Suprapubic skin (tissue), 3 donors: ENCODE results near the gene CEPT1.

Source experiments
- POLR2AphosphoS5 ChIP-seq, 3 donors: sonication (generic); formaldehyde crosslinking; IDR thresholded peaks; one replicate each; pipeline ENCODE4 v1.6.1; 2017; ENCODE audit warnings: antibody characterized with exemption in 3 of 3
- TF ChIP-seq, protein P1 (sequence below), 2 donors: fragments of 200-600 bp in 1 of 2; fragments of 450-650 bp in 1 of 2; sonication (generic) in 1 of 2; IDR thresholded peaks; one replicate each; pipeline ENCODE4 v1.5.1; 2016 to 2019; ENCODE audit warnings: antibody characterized with exemption in 2 of 2, mild to moderate bottlenecking in 1 of 2, moderate library complexity in 1 of 2

DNA sequence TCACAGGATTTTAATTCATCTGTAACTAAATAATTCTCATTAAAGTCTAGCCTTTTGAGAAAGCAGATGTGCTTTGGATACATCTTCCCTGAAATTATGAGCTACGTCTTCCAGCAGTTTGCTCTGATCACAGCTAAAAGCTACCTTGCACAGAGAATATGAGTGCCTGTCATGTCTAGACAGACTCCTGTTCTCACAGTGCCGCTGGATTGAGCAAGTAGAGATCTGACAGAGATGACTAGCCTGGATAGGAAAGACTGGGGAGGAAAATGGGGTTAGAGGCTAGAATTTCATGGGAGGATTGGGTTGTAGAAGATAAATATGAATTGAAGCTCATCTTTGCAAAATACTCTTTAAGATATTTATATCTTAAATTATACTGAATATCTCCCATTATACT lies 24.1 kb downstream of the CEPT1 start:
- no peak for TF ChIP-seq POLR2AphosphoS5 (IDR thresholded peaks at IDR 0.05)
- TF ChIP-seq, protein P1, sequence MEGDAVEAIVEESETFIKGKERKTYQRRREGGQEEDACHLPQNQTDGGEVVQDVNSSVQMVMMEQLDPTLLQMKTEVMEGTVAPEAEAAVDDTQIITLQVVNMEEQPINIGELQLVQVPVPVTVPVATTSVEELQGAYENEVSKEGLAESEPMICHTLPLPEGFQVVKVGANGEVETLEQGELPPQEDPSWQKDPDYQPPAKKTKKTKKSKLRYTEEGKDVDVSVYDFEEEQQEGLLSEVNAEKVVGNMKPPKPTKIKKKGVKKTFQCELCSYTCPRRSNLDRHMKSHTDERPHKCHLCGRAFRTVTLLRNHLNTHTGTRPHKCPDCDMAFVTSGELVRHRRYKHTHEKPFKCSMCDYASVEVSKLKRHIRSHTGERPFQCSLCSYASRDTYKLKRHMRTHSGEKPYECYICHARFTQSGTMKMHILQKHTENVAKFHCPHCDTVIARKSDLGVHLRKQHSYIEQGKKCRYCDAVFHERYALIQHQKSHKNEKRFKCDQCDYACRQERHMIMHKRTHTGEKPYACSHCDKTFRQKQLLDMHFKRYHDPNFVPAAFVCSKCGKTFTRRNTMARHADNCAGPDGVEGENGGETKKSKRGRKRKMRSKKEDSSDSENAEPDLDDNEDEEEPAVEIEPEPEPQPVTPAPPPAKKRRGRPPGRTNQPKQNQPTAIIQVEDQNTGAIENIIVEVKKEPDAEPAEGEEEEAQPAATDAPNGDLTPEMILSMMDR (IDR thresholded peaks at IDR 0.05), result no peak
